HEK293T (cell line): ENCODE results near the gene PDE6C.
A peak's percentile ranks its signal among the peaks of the same experiment; 100 is the strongest.

ENCODE experiments used
- CTCF ChIA-PET: fragments of 350-600 bp; formaldehyde crosslinking; extraction: SDS; loops from one replicate; lab custom pipeline; 2021; ENCODE audit warnings: antibody characterized with exemption, inconsistent platforms; lab: Yijun Ruan, JAX
- POLR2A ChIA-PET: fragments of 350-600 bp; formaldehyde crosslinking; extraction: SDS; loops from one replicate; lab custom pipeline; 2020; ENCODE audit warnings: antibody characterized with exemption, inconsistent platforms; lab: Yijun Ruan, JAX
- DNase-seq: peaks from one replicate; pipeline ENCODE4 v3.0.0; 2012; ENCODE audit warnings: mixed read lengths; ENCODE audit errors: extremely low spot score
- ARNT ChIP-seq: fragments of 450-650 bp; IDR thresholded peaks from 2 replicates; pipeline ENCODE4 v1.6.1; 2017; ENCODE audit warnings: mild to moderate bottlenecking
- BHLHE40 ChIP-seq: fragments of 450-650 bp; IDR thresholded peaks from 2 replicates; pipeline ENCODE4 v1.6.1; 2016; ENCODE audit warnings: mild to moderate bottlenecking, moderate library complexity, borderline replicate concordance
- CTBP1 ChIP-seq: fragments of 450-650 bp; IDR thresholded peaks from 2 replicates; pipeline ENCODE4 v1.6.1; 2016; ENCODE audit warnings: borderline replicate concordance
- ELF4 ChIP-seq: fragments of 450-650 bp; IDR thresholded peaks from 2 replicates; pipeline ENCODE4 v1.6.1; 2017; ENCODE audit warnings: antibody characterized with exemption
- FOXA1 ChIP-seq: fragments of 450-650 bp; IDR thresholded peaks from 2 replicates; pipeline ENCODE4 v1.6.1; 2016; ENCODE audit warnings: mild to moderate bottlenecking
- FOXK2 ChIP-seq: fragments of 450-650 bp; IDR thresholded peaks from 2 replicates; pipeline ENCODE4 v1.6.1; 2016; ENCODE audit warnings: mild to moderate bottlenecking
- FOXM1 ChIP-seq: fragments of 450-650 bp; IDR thresholded peaks from 2 replicates; pipeline ENCODE4 v1.6.1; 2017; ENCODE audit warnings: mild to moderate bottlenecking, borderline replicate concordance
- HDGF ChIP-seq: fragments of 450-650 bp; IDR thresholded peaks from 2 replicates; pipeline ENCODE4 v1.6.1; 2017; ENCODE audit warnings: antibody characterized with exemption, borderline replicate concordance
- L3MBTL2 ChIP-seq: fragments of 450-650 bp; conservative IDR thresholded peaks from 2 replicates; pipeline ENCODE4 v1.6.1; 2016; ENCODE audit warnings: mild to moderate bottlenecking
- LEF1 ChIP-seq: fragments of 450-650 bp; IDR thresholded peaks from 2 replicates; pipeline ENCODE4 v1.6.1; 2017; ENCODE audit warnings: mild to moderate bottlenecking, borderline replicate concordance
- NFRKB ChIP-seq: fragments of 450-650 bp; IDR thresholded peaks from 2 replicates; pipeline ENCODE4 v1.6.1; 2016; ENCODE audit warnings: mild to moderate bottlenecking, moderate library complexity
- SP1 ChIP-seq: fragments of 450-650 bp; IDR thresholded peaks from 2 replicates; pipeline ENCODE4 v1.6.1; 2017
- SUZ12 ChIP-seq: fragments of 450-650 bp; IDR thresholded peaks from 2 replicates; pipeline ENCODE4 v1.6.1; 2016; ENCODE audit warnings: mild to moderate bottlenecking
- TARDBP ChIP-seq: fragments of 450-650 bp; IDR thresholded peaks from 2 replicates; pipeline ENCODE4 v1.6.1; 2016
- ZNF384 ChIP-seq: fragments of 450-650 bp; IDR thresholded peaks from 2 replicates; pipeline ENCODE4 v1.6.1; 2016
- TF ChIP-seq, protein P1 (sequence below): fragments of 450-650 bp; IDR thresholded peaks from 2 replicates; pipeline ENCODE4 v1.6.1; 2016

Gene PDE6C

DNA sequence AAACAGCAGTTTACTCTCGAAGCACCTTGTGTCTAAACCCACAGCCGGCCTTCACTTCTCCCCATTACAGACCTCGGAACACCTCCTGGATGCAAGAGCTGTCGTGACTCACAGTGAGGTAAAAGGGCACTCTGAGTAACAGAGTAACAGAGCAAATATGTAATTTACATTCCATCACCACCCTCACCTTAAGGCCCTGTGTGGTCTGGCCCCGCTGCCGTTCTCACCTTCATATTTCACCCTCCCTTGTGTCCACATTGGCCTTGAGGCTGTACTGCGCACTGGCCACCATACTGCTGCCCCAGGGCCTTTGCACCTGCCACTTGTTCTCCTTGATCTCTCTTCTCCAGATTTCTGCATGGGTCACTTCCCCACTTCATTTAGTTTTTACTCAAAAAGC lies 33.2 kb upstream of the PDE6C start:
- ChIA-PET CTCF (no interaction called here), POLR2A (no interaction called here)

DNA sequence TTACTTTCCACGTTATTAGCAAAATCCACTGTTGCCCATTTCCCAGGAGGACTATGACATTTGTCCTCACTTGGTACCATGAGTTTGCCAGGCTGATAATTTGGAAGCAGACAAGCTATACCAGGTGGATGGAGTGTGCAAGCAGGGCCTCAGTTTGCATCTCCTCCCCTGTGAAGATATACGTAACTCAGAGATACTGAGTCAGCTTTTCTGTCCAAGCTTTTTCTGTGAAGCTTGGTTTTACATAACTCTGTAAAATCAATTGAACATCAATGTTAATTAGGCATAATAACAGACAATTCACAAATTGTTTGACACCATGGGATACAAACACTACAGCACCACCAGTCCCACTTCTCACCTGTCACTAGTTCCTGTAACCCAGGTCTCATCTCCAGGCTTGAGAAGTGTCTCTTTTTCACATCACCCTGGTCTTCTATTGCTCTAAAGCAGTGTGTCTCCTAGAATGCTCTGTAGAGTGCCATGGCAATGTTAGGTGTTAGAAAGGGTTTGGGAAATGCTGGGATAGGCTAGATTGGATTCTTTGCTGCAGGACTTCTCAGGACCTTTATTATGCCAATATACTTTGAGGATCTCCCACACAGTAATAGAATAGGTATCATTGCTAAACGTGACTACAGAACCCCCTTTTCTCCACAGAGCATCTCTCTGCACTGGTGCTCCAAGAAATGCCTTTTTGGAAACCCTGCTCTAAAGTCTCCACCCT lies 32.2 kb upstream of the PDE6C start:
- ChIA-PET POLR2A (no interaction called here), CTCF (no interaction called here)
- TF ChIP-seq L3MBTL2 (no peak), FOXA1 (no peak), CTBP1 (no peak), BHLHE40 (no peak), FOXK2 (no peak)
- no peak for DNase-seq

More for the DNA sequence above, 33.2 kb upstream of the PDE6C start:
- TF ChIP-seq HDGF (no peak), ARNT (no peak), NFRKB (no peak), TARDBP (no peak), LEF1 (no peak), BHLHE40 (no peak), SP1 (no peak), ELF4 (no peak), FOXM1 (no peak), CTBP1 (no peak), L3MBTL2 (no peak), ZNF384 (no peak), FOXK2 (no peak), FOXA1 (no peak)
- TF ChIP-seq, protein P1, sequence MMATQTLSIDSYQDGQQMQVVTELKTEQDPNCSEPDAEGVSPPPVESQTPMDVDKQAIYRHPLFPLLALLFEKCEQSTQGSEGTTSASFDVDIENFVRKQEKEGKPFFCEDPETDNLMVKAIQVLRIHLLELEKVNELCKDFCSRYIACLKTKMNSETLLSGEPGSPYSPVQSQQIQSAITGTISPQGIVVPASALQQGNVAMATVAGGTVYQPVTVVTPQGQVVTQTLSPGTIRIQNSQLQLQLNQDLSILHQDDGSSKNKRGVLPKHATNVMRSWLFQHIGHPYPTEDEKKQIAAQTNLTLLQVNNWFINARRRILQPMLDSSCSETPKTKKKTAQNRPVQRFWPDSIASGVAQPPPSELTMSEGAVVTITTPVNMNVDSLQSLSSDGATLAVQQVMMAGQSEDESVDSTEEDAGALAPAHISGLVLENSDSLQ: no peak
- DNase-seq: no peak

DNA sequence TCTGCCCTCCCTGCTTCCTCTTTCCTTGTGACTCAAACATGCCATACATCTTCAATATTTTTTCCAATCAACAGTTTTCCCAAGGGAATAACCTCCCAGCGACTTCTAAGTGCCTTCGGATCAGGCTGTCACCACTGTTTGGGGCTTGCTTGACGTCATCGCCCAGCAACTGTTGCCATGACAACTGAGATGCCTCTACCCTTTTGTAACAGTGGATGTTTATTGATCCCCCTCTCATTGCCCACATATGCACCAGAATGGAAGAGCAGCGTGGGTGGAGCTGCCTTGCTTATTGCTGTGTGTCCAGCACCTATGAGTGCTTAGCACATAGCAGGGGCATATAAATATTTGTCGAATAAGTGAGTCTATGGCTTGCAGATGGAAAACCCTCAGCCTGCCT lies 31.5 kb upstream of the PDE6C start:
- DNase-seq: peak; percentile 35
- no peak for TF ChIP-seq ARNT
- no peak for TF ChIP-seq CTBP1
- no peak for TF ChIP-seq FOXK2
- no peak for TF ChIP-seq L3MBTL2
- no peak for TF ChIP-seq SUZ12
- no peak for TF ChIP-seq TARDBP
- POLR2A ChIA-PET: no interaction called here
- CTCF ChIA-PET: no interaction called here

DNA sequence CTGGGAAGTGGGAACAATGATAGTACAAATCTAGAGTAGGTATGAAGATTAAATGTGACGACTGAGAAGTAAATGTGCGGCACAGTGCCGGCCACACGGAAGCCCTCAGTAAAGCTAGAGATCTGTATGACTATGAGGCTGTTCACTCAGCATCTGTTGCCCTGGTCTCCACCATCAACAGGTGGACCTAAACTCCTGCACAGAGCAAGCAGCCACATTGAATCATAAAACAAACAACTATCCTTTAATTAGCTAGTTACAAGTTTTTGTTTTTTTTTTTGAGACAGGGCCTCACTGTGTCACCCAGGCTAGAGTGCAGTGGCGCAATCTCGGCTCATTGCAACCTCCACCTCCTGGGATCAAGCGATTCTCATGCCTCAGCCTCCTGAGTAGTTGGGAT lies 27.9 kb upstream of the PDE6C start:
- TF ChIP-seq BHLHE40: no peak
- no peak for TF ChIP-seq CTBP1
- TF ChIP-seq FOXM1: no peak
- no peak for TF ChIP-seq TARDBP
- TF ChIP-seq FOXK2: no peak
- no peak for TF ChIP-seq NFRKB
- no peak for TF ChIP-seq LEF1
- no peak for TF ChIP-seq L3MBTL2
- TF ChIP-seq ZNF384: no peak
- TF ChIP-seq ELF4: no peak
- POLR2A ChIA-PET: no interaction called here
- DNase-seq: no peak
- CTCF ChIA-PET: no interaction called here

DNA sequence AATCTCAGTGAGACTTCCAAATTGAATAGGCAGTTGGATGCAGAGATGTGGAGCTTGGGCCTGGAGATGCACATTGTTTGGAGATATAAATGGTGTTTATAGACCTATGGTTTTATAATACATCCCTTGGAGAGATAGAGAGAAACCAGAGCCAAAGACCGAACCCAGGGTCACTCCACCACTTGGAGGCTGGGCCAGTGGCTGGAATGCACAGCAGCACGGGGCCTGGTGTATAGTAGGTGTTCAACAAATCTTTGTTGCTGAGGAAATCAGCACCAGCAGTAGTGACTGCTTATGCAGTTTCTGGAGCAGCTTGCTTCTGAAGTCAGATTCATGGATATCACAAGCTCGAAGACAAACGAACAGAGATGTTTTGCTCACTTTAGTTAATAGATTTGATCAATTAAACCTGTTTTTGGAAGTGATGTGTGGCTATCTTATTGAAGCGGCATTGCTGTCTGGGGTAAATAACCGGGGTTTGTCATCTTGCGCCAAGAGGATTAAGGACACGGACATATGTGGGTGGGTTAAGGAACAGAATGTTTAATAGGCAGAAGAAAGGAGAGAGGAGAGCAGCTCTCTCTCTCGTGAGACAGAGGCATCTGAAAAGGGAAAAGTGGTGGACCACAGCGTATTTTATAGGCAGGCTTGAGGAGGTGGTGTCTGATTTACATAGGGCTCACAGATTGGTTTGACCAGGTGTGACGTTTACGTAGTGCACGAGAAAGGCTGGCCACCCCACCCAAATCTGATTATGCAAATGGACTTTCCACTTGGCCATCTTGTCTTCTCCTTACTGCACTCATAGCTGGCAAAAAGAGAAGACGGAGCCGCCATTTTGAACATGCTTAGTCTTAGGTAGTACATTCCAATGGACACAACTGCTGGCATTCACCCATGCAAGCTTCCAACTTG lies 22.4 kb upstream of the PDE6C start:
- ChIA-PET POLR2A (no interaction called here), CTCF (interaction anchor here (0.6 to 0.7 kb wide), 2 partner anchors 14 to 226 kb away, joined by 4 read pairs; no protein-coding TSS in a partner anchor)
- TF ChIP-seq TARDBP (no peak), SUZ12 (no peak), CTBP1 (no peak), FOXK2 (no peak), SP1 (no peak), L3MBTL2 (no peak)
- no peak for DNase-seq

DNA sequence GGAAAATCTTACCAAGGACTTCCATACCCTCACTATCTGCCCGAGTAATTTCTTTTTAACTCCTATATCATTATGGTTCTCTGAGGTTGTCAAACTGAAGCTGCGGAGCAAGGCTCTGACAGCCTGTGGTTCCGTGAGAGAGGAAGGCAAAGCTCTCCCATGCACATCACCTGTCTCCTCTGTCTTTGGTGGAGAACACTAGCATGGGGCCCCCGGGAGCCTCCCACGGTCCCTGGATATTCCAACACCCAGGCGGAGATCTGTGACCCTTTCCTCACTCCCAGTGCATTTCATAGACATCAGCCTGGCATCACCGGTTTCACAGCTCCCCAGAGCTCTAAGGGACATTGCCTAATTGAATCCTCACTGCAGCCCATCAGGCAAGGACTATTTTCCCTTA lies 21.7 kb upstream of the PDE6C start:
- no peak for DNase-seq
- TF ChIP-seq CTBP1: no peak
- TF ChIP-seq TARDBP: no peak
- TF ChIP-seq ARNT: no peak
- no peak for TF ChIP-seq FOXA1
- TF ChIP-seq, protein P1: no peak
- TF ChIP-seq ZNF384: no peak
- TF ChIP-seq HDGF: no peak
- no peak for TF ChIP-seq BHLHE40
- POLR2A ChIA-PET: no interaction called here
- CTCF ChIA-PET: no interaction called here
